ENCODE results near the gene SCN5A.

DNA sequence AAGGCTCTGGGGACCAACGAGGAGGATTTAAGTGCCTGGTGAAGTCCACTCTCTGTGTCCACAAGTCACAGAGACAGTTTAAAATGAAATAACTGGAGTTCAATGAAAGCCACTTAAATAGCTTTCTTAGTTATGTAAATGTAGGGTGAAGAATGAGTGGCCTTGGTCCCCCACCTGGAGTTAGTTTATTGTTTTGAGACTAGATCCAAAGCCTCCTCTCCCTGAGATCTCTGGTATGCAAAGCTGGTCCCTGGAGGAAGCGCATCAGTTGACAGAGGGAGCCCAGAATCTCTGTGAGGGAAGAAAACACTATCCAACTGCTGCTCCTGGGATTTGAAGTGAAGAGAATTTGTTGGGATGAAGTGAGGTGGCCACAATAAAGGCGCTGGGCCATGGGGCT, 112.8 kb downstream of the SCN5A start:
- TF ChIP-seq EP300 (IDR thresholded peaks at IDR 0.05; ENCODE audit: borderline replicate concordance) (no peak), RAD21 (IDR thresholded peaks at IDR 0.05; ENCODE audit: low read depth) (no peak), TAF1 (IDR thresholded peaks at IDR 0.05; ENCODE audit: low read depth) (no peak), CEBPB (IDR thresholded peaks at IDR 0.05) (no peak), CREB1 (IDR thresholded peaks at IDR 0.05; ENCODE audit: low read depth) (no peak), YY1 (IDR thresholded peaks at IDR 0.05; ENCODE audit: low read depth) (no peak)
- TF ChIP-seq, protein P1, sequence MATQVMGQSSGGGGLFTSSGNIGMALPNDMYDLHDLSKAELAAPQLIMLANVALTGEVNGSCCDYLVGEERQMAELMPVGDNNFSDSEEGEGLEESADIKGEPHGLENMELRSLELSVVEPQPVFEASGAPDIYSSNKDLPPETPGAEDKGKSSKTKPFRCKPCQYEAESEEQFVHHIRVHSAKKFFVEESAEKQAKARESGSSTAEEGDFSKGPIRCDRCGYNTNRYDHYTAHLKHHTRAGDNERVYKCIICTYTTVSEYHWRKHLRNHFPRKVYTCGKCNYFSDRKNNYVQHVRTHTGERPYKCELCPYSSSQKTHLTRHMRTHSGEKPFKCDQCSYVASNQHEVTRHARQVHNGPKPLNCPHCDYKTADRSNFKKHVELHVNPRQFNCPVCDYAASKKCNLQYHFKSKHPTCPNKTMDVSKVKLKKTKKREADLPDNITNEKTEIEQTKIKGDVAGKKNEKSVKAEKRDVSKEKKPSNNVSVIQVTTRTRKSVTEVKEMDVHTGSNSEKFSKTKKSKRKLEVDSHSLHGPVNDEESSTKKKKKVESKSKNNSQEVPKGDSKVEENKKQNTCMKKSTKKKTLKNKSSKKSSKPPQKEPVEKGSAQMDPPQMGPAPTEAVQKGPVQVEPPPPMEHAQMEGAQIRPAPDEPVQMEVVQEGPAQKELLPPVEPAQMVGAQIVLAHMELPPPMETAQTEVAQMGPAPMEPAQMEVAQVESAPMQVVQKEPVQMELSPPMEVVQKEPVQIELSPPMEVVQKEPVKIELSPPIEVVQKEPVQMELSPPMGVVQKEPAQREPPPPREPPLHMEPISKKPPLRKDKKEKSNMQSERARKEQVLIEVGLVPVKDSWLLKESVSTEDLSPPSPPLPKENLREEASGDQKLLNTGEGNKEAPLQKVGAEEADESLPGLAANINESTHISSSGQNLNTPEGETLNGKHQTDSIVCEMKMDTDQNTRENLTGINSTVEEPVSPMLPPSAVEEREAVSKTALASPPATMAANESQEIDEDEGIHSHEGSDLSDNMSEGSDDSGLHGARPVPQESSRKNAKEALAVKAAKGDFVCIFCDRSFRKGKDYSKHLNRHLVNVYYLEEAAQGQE (IDR thresholded peaks at IDR 0.05; ENCODE audit: low read depth), result no peak
- TF ChIP-seq, protein P2, sequence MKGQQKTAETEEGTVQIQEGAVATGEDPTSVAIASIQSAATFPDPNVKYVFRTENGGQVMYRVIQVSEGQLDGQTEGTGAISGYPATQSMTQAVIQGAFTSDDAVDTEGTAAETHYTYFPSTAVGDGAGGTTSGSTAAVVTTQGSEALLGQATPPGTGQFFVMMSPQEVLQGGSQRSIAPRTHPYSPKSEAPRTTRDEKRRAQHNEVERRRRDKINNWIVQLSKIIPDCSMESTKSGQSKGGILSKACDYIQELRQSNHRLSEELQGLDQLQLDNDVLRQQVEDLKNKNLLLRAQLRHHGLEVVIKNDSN (IDR thresholded peaks at IDR 0.05), result no peak

Measured in Ishikawa (cell line).